Stimulated activated naive CD8-positive, alpha-beta T cell treated with anti-CD3 and anti-CD28 coated beads, Interleukin-15, Interleukin-2, amounts not matched to agents 100 ng/mL and 50 ng/mL, for 24 hours (primary cell): ENCODE results near the gene INSIG2.

Experiments
- H3K27ac Mint-ChIP-seq: one replicate; pipeline ENCODE4 v1.8.0; 2021; ENCODE audit warnings: mild to moderate bottlenecking, mixed read lengths
- H3K27me3 Mint-ChIP-seq: one replicate; pipeline ENCODE4 v1.8.0; 2021; ENCODE audit warnings: mixed read lengths
- H3K36me3 Mint-ChIP-seq: one replicate; pipeline ENCODE4 v1.8.0; 2021; ENCODE audit warnings: low read depth, mixed read lengths
- H3K4me1 Mint-ChIP-seq: one replicate; pipeline ENCODE4 v1.8.0; 2021; ENCODE audit warnings: low read depth, mixed read lengths
- H3K4me3 Mint-ChIP-seq: one replicate; pipeline ENCODE4 v1.8.0; 2021; ENCODE audit warnings: mild to moderate bottlenecking, mixed read lengths
- H3K9me3 Mint-ChIP-seq: one replicate; pipeline ENCODE4 v1.8.0; 2021; ENCODE audit warnings: mixed read lengths

INSIG2 gene

DNA sequence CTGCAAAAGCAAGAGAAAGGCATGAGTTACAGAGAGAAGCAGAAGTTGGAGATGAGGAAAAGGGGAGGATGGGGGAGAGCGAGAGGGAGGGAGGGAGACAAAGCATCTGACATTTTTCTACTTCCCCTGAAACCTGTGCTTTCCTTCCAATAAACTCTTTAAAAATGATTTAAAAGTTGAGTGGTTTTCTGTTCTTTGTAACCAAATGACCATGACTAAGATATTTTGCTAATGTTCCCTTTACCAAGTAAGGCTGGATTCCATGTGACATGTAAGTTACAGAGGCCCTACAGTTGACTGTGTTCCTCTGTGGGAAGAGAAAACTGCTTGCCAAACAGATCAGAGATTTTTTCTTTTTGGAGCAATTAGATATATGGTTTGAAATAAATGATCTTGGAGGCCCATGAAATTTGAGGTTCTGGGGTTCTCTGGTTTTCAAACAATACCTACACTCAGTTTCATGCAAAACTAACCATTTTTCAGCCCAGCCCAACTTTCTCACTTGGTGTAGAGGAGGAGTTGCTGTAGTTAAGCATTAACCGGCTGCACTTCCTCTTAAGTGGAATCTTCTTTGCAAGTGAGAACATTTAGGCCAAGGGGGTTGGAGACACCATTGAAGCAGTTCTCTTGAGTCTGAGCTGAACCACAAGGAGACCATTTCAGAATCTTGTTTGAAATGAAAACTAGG, 34.5 kb downstream of the INSIG2 start:
- Mint-ChIP-seq H3K9me3 (no peaks in the 10 kb centered on the region), H3K4me3 (no peak overlapping the region), H3K27me3 (peaks cover 23% of the 10 kb centered on the region), H3K27ac (no peak overlapping the region), H3K4me1 (no peaks in the 10 kb centered on the region), H3K36me3 (no peaks in the 10 kb centered on the region)

DNA sequence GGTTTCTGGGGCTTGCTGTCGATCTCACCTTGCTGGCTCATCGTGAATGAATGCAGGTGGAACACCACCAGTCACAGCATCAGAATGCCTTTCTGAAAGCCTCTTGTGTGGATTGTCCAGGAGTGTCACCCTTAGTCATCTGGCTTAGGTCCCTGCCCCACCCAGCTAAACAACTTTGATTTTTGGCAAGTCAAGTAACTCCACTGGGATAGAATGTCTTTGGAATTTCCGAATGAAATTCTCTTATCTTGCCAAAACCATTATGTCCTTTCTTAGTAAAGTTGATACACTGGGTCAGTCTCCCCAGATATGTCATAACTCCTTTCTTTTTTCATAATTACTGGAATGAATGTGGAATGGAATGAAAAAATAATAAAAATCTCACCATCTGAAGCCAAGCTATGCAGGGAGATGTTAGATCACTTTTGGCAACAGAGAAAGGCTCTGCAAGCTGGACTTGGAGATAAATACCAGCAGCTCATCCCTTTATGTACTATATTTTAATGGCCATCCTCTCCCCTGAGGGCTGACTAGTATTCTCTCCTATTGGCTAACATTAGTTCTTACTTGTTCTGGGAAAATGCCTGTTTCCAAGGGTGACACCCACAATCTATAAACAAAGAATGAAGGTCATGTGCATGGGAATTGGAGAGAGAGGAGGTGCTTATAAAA, 35.4 kb downstream of the INSIG2 start:
- peaks cover 33% of the 10 kb centered on the region for H3K27me3 Mint-ChIP-seq
- H3K27ac Mint-ChIP-seq, result no peak overlapping the region
- H3K4me3 Mint-ChIP-seq, result no peak overlapping the region
- no peaks in the 10 kb centered on the region for H3K4me1 Mint-ChIP-seq
- H3K9me3 Mint-ChIP-seq, result no peaks in the 10 kb centered on the region
- H3K36me3 Mint-ChIP-seq, result no peaks in the 10 kb centered on the region

DNA sequence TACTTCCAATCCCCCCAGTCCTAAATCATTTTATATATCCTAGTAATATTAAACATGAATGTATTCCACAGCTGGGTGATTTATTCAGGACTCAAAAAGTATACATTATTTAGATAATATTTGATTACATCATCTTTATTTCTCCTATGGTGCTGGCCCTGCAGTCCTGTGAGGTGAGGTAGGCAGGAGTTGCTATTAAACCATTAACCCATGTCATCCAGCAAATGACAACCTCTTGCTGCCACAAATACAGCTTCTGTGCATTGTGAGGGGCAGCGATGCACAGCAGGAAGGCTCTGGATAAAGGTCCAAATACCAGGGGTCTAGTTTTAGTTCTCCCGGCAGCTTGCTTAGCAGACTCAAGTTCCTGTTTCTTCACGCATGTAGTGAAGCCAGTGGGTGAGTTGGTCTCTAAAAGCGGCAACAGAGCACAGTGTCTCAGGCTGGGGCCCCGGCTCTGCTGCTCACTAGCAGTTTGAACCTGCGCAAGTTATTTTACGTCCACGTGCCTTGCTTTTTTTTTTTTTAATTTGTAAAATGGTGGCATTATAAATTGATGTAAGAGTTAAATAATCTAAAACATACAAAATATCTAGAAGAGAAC, 36.1 kb downstream of the INSIG2 start:
- Mint-ChIP-seq H3K36me3 (no peaks in the 10 kb centered on the region), H3K4me1 (no peaks in the 10 kb centered on the region), H3K4me3 (no peak overlapping the region), H3K27ac (no peak overlapping the region), H3K9me3 (no peaks in the 10 kb centered on the region), H3K27me3 (peaks cover 36% of the 10 kb centered on the region)

DNA sequence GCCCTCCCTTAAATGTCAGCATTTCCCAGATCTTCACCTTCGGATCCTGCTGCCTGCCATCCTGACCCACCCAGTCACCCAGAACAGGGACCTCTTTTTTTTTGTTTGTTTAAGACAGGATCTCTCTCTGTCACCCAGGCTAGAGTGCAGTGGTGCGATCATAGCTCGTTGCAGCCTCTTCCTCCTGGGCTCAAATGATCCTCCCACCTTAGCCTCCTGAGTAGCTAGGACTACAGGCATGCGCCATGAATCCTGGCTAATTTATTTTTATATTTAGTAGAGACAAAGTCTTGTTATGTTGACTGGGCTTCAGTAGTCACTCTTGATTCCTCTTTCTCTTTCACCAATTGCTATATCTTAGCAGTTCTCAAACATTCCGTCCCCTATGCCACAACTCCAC, 39.0 kb downstream of the INSIG2 start:
- Mint-ChIP-seq H3K27ac (no peak overlapping the region), H3K9me3 (no peaks in the 10 kb centered on the region), H3K27me3 (peaks cover 36% of the 10 kb centered on the region), H3K4me3 (no peak overlapping the region), H3K4me1 (peaks cover 12% of the 10 kb centered on the region), H3K36me3 (no peaks in the 10 kb centered on the region)

DNA sequence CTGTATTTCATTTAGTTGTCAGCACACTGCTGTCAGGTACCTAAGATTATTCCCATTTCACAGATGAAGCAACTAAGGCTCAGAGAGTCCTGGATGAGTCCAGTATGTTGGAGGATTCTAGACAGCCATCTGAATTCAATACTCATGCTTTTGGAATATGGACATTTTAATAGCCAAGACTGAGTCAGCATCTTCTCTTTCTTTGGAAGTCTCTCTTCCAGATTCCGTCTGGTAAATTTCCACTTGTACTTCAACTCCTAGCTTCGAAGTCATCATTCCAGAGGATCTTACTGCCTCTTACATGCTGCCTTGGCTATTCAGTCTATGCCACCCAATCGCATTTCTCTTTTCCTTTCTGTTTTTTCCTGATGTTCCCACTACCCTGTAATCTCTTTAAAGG, 40.6 kb downstream of the INSIG2 start:
- peaks cover 36% of the 10 kb centered on the region for H3K27me3 Mint-ChIP-seq
- no peak overlapping the region for H3K4me3 Mint-ChIP-seq
- no peaks in the 10 kb centered on the region for H3K9me3 Mint-ChIP-seq
- peaks cover 12% of the 10 kb centered on the region for H3K4me1 Mint-ChIP-seq
- H3K27ac Mint-ChIP-seq, result no peak overlapping the region
- H3K36me3 Mint-ChIP-seq, result no peaks in the 10 kb centered on the region

DNA sequence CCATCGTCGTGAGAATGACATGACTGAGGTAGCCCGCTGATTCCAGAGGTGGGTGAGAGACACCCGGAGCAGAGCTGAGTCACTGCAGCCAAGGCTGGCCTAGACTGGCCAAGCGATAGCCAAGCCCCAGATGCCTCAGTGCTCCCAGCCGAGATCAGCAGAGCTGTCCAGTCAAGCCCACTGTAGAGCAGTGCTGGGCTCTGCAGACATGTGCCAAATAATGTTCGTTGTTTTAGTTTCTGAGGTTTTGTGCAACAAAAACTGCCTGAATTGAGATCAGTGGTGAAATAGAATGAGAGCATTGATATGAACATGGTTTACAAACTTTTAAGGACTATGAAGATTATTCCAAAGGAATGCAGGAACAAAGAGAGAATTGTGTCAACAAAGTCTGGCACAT, 42.1 kb downstream of the INSIG2 start:
- Mint-ChIP-seq H3K36me3 (no peaks in the 10 kb centered on the region), H3K27me3 (peaks cover 33% of the 10 kb centered on the region), H3K4me1 (peaks cover 12% of the 10 kb centered on the region), H3K4me3 (no peak overlapping the region), H3K27ac (no peak overlapping the region), H3K9me3 (no peaks in the 10 kb centered on the region)

DNA sequence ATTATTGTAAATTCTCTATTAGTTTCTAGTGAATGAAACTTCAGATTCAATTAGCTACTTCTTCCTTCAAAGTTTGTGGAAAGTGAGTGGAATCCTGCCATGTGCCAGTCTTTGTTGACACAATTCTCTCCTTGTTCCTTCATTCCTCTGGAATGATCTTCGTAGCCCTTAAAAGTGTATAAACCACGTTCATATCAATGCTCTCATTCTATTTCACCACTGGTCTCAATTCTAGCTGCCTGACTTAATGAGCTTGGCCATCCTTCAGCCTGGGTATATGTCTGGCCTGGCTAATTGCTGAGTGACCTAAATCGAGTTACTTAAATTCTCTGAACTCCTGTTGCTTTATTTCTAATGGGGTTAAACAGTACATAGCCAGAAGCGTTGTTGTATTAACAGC, 43.5 kb downstream of the INSIG2 start:
- H3K27ac Mint-ChIP-seq, result no peak overlapping the region
- no peaks in the 10 kb centered on the region for H3K36me3 Mint-ChIP-seq
- H3K27me3 Mint-ChIP-seq, result peaks cover 26% of the 10 kb centered on the region
- no peaks in the 10 kb centered on the region for H3K9me3 Mint-ChIP-seq
- no peak overlapping the region for H3K4me3 Mint-ChIP-seq
- peaks cover 12% of the 10 kb centered on the region for H3K4me1 Mint-ChIP-seq

DNA sequence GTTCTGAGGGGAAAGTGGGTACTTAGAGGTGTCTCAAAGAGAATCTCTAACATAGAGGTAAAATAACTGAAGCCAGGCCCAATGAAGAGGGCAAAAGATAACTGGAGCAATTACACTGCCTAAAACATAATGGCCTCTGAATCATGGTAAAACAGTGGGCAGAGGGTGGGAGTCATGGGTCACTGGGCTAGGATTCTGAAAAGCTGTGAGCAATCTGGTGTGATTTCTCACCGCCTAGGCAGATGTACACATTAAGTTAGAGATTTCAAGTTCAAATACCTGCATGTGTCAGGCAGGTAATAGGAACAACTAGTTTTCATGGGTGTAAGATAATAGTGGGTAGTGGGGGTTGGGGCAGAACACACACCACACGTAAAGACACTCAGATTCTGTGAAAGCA, 45.6 kb downstream of the INSIG2 start:
- Mint-ChIP-seq H3K27ac (no peak overlapping the region), H3K4me1 (peaks cover 12% of the 10 kb centered on the region), H3K27me3 (peaks cover 6% of the 10 kb centered on the region), H3K4me3 (no peak overlapping the region), H3K9me3 (no peaks in the 10 kb centered on the region), H3K36me3 (no peaks in the 10 kb centered on the region)

DNA sequence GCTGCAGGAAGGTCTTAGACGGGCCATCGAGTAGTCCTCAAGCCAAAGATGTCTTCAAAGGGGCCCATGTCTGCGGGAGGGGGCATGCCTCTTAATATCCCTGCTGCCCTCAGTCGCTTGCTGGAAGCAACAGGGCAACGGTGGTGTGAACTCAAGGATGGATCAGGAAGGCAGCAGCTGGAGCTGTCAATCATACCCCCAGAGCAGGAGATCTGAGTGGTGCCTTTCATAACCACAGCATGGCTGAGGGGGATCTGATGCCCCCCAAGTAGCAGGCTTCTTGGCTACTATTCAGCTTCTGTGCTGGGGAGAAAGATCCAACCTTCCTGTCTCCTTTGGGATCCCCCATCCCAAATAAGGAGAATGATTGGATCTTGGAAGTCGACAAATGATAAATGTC, 46.4 kb downstream of the INSIG2 start:
- H3K4me3 Mint-ChIP-seq, result no peak overlapping the region
- peaks cover 12% of the 10 kb centered on the region for H3K4me1 Mint-ChIP-seq
- H3K36me3 Mint-ChIP-seq, result no peaks in the 10 kb centered on the region
- peaks cover 4% of the 10 kb centered on the region for H3K27me3 Mint-ChIP-seq
- no peaks in the 10 kb centered on the region for H3K9me3 Mint-ChIP-seq
- H3K27ac Mint-ChIP-seq, result no peak overlapping the region

DNA sequence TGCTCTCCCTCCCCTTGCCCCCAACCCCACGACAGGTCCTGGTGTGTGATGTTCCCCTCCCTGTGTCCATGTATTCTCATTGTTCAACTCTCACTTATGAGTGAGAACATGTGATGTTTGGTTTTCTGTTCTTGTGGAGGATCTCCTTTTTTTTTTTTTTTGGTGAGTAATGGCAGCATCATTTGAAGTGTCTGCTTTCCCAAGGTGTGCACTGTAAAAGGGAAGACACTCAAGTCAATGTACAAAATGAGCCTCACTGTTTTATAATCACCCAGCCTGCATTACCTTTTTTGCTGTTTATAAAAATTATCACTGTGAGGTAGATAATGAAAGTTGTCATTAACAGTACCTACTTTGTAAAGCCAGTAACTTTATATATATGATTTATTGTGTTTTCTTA, 56.9 kb downstream of the INSIG2 start:
- no peaks in the 10 kb centered on the region for H3K36me3 Mint-ChIP-seq
- H3K4me3 Mint-ChIP-seq, result no peak overlapping the region

DNA sequence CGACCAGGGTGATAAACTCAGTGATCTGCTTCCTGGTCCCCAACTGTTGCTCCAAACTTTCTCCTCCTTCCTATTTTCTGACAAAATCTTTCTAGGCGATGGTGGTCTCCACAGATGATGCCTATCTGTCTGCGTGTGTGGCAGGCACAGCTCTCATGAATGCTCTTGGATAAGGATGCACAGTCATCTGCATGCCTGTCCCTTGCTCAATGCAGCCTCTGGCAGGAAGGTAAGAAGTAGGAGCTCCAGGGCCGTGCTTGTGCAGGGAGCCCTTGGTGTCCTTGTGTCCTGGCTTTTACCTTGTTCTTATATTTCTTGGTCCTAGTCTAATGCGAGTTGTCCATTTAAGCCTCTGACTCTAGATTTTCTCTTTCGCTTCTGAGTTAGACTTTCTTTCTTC, 57.5 kb downstream of the INSIG2 start:
- Mint-ChIP-seq H3K4me3 (no peak overlapping the region), H3K9me3 (no peaks in the 10 kb centered on the region), H3K36me3 (no peaks in the 10 kb centered on the region), H3K4me1 (peaks cover 13% of the 10 kb centered on the region), H3K27me3 (peaks cover 7% of the 10 kb centered on the region), H3K27ac (no peak overlapping the region)

More for the DNA sequence above, 56.9 kb downstream of the INSIG2 start:
- Mint-ChIP-seq H3K9me3 (no peaks in the 10 kb centered on the region), H3K4me1 (peaks cover 13% of the 10 kb centered on the region), H3K27me3 (peaks cover 7% of the 10 kb centered on the region), H3K27ac (no peak overlapping the region)

DNA sequence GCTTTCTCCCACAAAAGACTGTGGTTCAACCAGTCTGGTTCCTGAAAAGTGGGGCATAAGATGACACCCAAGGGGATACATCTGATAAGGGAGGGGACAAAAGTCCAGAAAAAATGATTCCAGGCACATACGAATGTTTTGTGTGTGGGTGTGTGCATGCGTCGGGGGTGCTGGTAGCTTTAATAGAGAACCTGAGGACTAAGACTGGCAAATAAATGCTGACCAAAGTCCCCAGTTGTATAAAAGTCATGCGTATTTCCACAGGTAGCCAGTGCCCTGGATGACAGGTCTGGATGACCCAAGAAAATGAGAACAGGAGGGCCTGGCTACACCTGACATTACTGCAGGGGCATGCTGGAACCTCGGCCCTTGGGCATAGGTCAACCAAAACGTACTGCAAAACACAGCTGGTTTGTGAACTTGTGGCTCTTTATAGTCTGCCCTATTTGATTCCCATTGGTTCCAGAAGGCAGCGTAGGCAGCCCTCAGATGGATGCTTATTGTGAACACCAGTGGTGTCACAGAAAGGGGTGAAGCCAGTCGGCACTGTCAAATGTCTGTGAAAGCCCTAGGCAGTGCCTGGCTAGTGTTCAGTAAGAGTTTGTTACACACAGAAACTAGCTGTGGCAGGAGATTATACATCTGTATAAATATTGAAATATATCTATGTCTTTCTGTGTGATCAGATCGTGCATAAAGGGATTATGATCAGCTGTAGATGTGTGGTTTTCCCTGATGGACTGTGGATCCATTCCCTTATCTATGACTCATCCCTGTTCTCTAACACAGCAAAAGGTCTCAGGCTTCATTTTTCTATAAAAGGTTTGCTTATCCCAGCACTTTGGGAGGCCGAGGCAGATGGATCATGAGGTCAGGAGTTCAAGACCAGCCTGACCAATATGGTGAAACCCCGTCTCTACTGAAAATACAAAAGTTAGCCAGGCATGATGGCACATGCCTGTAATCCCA, 58.3 kb downstream of the INSIG2 start:
- H3K27me3 Mint-ChIP-seq, result peaks cover 7% of the 10 kb centered on the region
- peaks cover 13% of the 10 kb centered on the region for H3K4me1 Mint-ChIP-seq
- H3K27ac Mint-ChIP-seq, result no peak overlapping the region
- no peak overlapping the region for H3K4me3 Mint-ChIP-seq
- no peaks in the 10 kb centered on the region for H3K9me3 Mint-ChIP-seq
- no peaks in the 10 kb centered on the region for H3K36me3 Mint-ChIP-seq

DNA sequence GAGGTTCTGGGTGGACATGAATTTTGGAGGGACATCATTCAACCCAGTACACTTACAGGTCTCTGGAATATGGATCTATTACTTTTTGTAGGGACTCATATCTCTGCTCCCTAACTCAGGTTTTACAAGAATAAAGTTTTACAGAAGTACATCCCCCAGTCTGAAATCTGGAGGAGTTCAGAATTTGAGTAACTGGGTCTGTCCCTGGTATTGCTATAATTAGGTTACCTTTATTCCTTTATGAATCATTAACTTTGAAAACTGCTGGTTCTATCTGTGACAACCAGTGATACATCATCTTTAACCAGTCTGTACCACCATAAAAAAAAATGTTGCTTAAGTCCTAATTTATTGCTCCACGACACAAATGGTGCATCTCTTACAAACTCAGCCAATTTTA, 59.9 kb downstream of the INSIG2 start:
- H3K27ac Mint-ChIP-seq, result no peak overlapping the region
- H3K4me1 Mint-ChIP-seq, result peaks cover 13% of the 10 kb centered on the region
- H3K36me3 Mint-ChIP-seq, result no peaks in the 10 kb centered on the region
- H3K9me3 Mint-ChIP-seq, result no peaks in the 10 kb centered on the region
- no peak overlapping the region for H3K4me3 Mint-ChIP-seq
- H3K27me3 Mint-ChIP-seq, result peaks cover 17% of the 10 kb centered on the region

DNA sequence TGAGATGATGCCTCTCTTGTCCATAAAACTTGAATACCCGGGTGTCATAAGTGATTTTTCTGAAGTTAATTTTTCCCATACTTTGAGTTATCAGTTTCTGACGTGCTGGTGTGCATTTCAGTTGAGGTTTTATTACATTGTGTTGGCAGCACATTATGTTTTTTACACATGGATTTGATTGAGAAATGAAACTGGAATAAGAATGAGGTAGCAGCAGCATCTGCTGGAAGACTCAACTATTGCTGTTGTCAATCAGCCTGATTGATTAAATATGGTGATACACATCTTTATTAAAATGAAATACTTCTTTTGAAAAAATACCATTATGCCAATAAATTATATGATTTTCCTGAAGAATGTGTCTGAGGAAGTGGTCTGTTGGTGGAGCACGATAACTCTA, 60.5 kb downstream of the INSIG2 start:
- Mint-ChIP-seq H3K4me1 (peaks cover 13% of the 10 kb centered on the region), H3K27me3 (peaks cover 22% of the 10 kb centered on the region), H3K9me3 (no peaks in the 10 kb centered on the region), H3K4me3 (no peak overlapping the region), H3K36me3 (no peaks in the 10 kb centered on the region), H3K27ac (no peak overlapping the region)

DNA sequence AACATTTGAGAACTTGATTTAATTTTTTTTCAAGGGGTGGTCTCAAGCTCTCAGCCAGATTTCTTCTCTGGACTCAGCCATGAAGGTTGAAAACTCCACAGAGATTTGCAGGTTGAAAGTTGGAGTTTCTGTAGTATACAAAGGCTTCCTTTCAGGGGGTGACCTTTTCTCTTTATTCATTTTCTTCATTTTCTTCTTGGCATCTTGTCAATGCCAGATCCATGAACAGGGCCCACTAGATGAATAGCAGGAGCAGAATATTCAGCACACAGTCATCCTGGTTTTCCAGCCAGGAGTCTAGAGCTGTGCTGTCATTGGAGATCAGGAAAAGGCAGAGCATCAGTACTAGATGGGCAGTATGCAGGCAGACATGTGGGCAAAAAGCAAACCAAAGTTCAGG, 62.0 kb downstream of the INSIG2 start:
- Mint-ChIP-seq H3K27me3 (peaks cover 15% of the 10 kb centered on the region), H3K36me3 (no peaks in the 10 kb centered on the region), H3K27ac (no peak overlapping the region)

More for the DNA sequence above, 62.0 kb downstream of the INSIG2 start:
- Mint-ChIP-seq H3K9me3 (no peaks in the 10 kb centered on the region), H3K4me3 (no peak overlapping the region), H3K4me1 (peaks cover 13% of the 10 kb centered on the region)
